Forelimb muscle (tissue), 1 donor: Measurements from ENCODE around the gene OBI1. TPM values are rescaled to one million over a fixed set of nuclear protein-coding genes. Genes with fewer than 3 reads are reported as not detected.

Experiments used
- DNase-seq: peaks from one replicate; pipeline ENCODE4 v3.0.0-alpha.2; 2013; ENCODE audit warnings: low read depth
- polyA plus RNA-seq: library from polyadenylated mRNA; unstranded; fragments of 120-200 nt; gene quantifications from one replicate; pipeline ENCODE4 v1.2.1, GENCODE V29; 2013; ENCODE audit not compliant: insufficient read length

OBI1 gene
- polyA plus RNA-seq, 1 donor: 12.4 TPM

DNA sequence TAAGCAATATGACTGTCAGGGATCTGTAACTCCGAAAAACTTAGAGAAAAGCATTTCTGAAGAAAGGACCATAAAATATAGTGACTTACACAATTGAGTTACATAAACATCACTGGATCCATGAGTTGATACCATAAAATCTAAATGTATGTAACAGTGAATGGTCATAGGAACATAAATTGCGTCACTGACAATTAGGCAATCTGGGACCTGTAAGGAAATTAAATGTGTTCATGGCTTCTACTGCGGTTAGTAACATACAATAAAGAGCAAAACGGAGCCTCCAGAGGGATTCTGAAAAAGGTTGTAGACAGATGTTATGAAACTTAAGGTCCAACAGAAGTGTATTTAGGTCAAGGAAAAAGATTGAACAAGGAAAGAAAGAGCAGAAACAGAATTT, 82.7 kb downstream of the OBI1 start:
- DNase-seq: no peak

DNA sequence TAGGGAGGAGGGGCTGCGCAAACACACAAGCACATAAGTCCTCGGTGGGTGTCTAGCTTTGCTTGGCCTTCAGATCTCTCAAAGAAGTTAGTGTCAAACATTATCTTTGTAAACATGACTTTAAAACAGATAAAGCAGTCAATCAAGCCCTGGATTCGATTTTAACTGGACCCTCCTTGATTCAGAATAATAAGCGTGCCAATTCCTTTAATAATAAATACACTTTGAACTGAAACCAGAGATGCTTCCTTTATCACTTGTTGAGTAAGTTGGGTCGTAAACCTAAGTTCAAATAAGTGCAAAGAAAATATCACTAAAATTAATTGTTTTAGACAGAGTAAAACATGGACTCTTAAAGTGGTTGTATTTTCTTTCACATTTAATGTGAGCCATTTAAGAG, 86.5 kb downstream of the OBI1 start:
- no peak for DNase-seq

DNA sequence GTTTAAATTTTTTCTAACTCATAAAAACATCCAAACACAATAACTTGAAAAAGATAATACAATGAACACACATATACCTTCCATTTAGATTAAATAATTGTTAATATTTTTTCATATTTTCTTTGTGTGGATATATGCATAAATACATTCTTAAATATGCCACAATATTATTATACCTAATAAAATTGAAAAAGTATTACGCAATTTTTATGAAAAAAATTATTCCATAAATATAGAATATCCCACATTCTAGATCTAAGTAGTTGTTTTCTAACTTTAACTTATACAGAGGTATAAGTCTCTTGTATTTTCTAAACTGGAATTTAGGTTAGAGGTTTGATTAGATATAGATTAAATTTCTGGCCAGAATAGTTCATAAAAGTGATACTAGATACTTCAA, 89.9 kb downstream of the OBI1 start:
- DNase-seq: no peak

DNA sequence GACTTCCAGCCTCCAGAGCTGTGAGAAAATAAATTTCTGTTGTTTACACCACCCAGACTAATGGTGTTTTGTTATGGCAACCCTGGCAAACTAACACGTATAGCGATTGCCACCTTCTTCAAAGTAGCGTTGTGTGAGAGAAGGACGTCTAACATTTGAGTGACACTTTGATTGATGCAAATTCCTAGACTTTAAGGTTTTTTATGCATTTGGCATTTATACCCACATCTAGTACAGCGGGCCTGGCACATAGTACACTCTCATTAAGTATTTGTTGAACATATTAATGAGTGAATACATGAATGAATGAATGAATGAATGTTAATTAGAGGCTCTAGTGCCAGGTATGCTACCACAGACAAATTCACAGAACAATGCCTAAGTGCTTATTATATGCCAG, 92.3 kb downstream of the OBI1 start:
- no peak for DNase-seq

Other genes with a start within 250 kb of the OBI1 start
- 12.7 TPM for gene POU4F1, start 55.6 kb downstream of the OBI1 start, polyA plus RNA-seq